ENCODE results near the gene ASAP3. TPM values are rescaled to one million over a fixed set of nuclear protein-coding genes. Genes with fewer than 3 reads are reported as not detected.
A peak's percentile ranks its signal among the peaks of the same experiment; 100 is the strongest.

ASAP3 gene
- polyA plus RNA-seq, 10 donors: 47.0 to 72.7 (median 52.6) TPM

DNA sequence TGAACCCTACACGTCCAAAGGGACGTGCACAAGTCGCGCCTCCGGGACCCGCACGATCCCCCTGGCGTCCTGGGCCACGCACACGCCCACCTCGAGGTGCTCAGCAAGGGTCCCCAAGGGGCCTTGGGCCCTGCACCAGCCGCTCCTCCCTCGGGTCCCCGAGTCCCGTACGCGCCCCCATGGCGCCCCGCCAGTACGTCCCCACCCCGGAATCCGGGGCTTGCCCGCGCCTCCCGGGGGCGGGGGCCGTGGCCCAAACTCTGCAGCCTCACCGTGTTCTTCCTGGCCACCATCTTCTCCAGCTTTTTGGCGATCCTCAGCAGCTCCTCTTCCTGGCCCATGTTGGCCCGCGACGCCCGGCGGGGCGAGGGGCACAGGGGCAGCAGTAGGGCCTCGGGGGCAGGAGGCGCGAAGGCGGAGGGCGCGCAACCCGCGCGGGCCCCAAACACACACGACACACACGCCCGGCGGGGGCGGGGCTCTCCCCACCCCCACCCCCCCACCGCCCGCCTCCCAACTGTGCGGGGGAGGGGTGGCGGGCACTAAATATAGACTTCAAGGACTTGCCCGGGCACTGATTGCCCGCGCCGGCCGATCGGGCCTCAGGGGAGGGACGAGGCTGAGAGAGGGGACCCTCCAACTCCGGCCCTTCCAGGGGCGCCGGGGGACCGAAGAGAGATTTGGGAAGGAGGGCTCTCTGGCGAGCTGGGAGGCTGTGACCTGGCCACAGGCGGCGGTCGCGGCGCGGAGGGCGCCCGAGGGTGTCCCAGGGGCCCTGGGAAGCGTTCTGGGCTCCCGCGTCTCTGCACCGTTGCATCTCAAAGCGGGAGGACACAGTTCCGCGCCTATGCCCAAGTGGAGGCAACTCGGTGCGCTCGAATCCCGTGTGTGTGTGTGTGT, 59.4 kb downstream of the ASAP3 start, which contains the start of gene TCEA3:
TSS of gene TCEA3 (minus strand) at position 456 of the 900 bp plus-strand sequence. CDS start at position 341, 115 bp downstream.
- DNase-seq: peak; percentile 45 to 76 (median 55)

GRCh38 chr1:23423415-23424292, 60.3 kb downstream of the ASAP3 start:
- peak; percentile 59 to 79 (median 60) for DNase-seq

DNA sequence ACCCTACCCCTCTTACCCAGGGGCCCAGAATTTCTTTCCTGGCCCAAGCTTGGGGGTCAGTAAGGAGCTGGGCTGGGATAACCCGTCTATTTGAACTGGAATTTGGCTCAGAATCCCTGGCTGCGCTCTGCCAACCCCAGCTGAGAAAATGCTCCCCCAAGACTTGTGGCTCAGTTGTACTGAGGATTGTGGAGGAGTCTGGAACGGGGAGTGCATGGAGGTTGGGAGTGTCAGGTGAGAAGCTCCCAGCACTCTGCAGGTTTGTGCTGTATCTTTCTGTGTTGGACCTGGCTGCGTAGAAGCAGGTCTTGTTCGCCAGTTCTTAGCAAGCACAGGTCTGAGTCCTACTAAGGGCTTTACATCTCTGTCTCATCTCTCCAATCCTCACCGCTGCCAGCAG, 61.0 kb downstream of the ASAP3 start:
- DNase-seq: peak in 2 of 3 donors; percentile 42 to 79

DNA sequence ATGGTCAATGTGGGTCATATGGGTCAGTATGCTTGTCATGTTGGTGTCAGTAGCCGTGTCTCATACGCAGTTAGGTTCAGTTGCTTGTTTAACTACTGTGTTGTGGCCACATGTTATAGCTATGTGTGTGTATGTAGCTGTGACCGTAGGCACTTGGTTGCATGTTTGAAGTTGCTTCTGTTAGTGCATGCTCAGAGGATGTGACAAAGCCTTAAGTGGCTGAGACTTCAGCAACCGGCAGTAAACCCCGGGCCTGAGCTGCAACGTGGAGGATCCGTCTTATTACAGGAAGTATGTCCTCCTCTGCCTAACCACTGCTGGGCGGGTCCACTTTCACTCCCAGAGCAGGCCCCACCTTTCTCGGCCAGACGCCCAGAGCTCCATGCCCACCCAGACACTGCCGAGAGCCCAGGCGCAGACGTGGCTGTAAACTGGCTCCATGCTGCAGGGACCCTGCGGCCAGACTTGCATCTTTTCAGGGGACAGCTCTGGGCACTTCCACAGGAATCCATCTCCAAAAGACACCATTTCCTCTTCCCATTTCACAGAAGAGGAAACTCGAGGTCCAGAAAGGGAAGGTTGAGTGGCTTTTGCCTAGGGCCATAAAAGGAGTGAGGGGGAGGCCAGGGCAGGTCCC, 61.6 kb downstream of the ASAP3 start:
- DNase-seq: peak; percentile 82 to 94 (median 87)

GRCh38 chr1:23421753-23422240, 62.2 kb downstream of the ASAP3 start:
- DNase-seq: peak; percentile 71 to 91 (median 73)

DNA sequence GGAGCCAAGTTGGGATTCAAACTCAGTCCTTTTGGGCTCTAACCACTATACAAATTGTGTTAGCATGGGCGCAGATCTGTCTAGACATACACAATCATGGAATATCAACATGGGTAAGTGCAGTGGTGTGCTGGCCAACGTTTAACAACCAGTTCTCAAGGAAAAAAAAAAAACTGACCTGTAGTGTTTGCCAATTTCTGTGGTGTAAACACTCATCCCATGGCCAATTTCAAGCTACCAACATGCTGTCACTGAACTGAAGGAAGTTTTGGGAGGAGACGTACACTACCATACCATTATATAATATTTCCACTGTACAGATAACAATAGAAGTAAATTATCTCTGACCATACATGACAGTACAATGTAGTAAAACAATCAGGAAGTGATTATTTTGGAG, 62.6 kb downstream of the ASAP3 start:
- peak in 1 of 3 donors; percentile 18 for DNase-seq

GRCh38 chr1:23420778-23421177, 63.2 kb downstream of the ASAP3 start:
- DNase-seq: no peak

GRCh38 chr1:23419180-23419579, 64.8 kb downstream of the ASAP3 start:
- DNase-seq: no peak

- peak; percentile 52 to 63 (median 55) for DNase-seq
These were observed 66.4 kb downstream of the ASAP3 start for GRCh38 chr1:23417570-23417969.

GRCh38 chr1:23416964-23417363, 67.0 kb downstream of the ASAP3 start:
- DNase-seq: no peak

DNA sequence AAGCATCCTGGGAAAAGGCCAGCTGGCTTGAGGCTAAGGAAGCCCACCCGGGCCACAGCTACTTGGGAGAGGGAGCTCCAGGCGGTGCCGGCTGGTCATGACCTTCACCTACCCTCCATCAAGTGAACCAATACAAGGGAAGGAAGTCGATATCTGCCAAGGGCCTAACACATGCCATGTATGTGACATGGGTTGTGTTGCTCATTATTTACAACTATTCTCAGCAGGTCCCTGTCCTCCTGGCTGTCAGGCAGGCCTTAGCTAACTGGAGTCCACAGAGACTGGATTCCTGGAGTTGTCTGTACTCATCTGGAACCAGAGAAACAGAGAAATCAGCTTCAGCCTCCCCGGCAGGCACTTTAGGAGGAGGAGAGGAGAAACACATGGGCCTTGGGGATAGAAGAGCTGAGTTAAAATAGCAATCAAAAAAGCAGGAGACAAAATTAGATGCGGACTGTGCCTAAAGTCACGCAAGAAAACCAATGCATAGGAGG, 75.1 kb downstream of the ASAP3 start:
- DNase-seq: peak in 1 of 3 donors; percentile 57

- no peak for DNase-seq
These were observed 76.9 kb downstream of the ASAP3 start for GRCh38 chr1:23407016-23407630.

DNA sequence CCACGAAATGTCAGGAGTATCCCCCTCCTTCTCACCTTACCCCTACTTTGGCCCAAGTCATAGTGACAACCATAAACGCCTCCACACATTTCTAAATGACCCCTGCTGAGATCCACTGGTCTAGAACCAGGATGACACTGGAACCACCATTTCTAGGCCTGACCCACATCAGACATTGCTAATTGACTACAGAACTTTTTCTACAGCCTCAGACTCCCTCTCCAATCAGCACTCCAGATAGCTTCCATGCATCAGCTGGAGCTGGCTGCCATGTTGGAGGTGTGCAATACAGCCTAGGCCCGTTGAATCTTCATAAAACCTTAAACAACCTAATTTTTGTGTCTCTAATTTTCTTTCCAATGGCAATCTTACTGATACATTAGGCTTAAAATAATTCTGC, 78.0 kb downstream of the ASAP3 start:
- DNase-seq: no peak

DNA sequence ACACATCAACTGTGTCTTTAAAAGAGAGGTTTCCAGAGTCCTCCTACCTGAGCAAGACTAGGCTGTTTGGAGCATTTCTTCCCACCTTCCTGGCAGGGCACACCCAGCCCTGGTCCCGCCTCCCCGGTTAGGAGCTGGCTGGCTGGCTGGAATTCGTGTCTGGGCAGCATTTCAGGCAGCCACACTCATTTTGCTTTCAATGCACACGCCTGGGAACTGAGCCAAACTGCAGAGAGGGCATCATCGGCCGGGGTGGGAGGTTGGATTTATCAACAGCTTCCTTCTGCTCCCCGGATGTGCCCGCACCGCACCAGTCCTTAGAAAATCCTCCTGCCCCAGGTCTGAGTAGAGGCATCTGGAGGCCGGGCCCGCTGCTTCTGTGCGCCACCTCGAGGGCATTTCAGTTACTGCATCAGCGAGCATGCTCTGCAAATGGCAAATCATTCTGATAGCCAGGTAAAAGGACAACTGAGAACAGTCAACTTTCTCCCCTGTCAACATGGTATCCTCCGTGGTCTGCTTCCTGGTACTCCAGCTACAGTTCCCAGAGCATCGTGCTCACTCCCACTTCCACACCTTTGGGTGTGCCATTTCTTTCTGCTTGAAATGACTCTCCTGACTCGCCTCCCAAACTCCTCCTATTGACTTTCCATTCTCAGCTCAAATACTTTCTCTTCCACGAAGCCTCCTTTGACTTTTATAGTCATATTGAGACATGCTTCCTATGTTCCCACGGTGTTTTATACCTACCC, 80.1 kb downstream of the ASAP3 start:
- DNase-seq: peak; percentile 75 to 89 (median 84)

DNA sequence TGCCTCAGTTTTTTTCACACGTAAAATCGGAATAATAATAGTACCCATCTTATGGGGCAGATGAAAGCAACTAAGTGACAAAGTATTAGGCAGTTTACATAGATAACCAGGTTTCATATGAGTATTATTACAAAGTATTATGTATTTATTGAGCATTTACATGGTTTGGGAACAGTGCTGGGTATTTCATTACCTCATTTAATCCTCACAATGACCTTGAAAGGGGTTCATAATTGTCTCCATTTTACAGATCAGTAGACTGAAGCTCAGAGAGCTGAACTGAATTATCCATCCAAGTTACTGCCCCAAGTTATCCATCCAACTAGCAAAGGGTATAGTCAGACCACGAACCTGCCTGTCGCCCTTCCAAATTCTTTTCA, 80.6 kb downstream of the ASAP3 start:
- no peak for DNase-seq

- DNase-seq: no peak
These were observed 81.0 kb downstream of the ASAP3 start for GRCh38 chr1:23403038-23403336.

DNA sequence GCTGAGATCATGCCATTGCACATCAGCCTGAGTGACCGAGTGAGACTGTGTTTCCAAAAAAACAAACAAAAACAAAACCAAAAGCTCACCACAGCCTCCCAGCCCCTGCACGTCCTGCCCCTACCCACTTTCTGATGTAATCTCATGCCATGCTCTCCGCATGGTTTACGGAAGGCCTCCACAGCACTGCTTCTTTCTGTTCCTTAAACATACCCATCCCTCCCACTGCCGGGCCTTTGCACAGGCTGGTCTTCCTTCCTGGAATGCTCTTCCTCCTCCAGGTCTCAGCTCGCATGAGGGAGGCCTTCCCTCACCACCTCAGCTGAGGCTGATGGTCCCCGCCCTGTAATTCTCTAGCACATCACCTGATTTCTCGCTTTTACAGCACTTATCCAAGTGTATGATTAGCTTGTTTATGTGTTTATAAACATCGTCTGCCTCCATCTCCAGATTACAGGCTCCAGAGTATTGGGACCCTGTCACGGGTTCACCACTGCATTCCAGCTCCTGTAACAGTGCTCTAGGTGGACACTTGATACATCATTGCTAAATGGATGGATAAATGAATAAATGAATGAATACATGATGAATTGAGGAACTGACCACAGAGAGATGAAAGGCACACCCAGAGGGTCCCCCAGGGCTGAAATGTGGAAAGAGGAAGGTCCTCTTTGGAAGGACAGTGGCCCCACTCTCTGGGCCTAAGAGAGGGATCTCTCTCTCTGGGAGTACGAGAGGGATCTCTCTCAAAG, 81.5 kb downstream of the ASAP3 start:
- no peak for DNase-seq

DNA sequence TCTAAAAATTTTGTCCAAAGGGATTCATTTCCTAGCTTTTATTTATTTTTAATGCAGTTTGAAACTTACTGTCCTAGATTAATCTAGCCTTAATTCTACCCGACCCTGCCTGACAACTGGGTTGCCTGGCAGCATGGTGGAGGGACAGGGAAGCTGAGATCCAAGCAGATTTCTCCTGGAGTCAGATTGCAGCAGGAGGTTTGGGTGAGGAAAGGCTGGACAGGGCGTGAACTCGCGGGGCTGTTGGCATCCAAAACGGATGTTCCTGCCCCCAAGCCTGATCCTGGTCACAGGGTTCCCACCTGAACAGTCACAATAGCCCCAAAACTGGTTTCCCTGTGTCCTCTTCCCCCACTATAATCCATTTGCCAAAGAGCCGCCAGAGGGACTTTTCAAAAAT, 82.7 kb downstream of the ASAP3 start:
- no peak for DNase-seq

- DNase-seq: no peak
These were observed 83.5 kb downstream of the ASAP3 start for GRCh38 chr1:23400324-23401114.
